ENCODE data around the gene ZNF688. TPM values are rescaled to one million over a fixed set of nuclear protein-coding genes. Genes with fewer than 3 reads are reported as not detected.
"Not testable (repeated sequence)": the region's sequence is repeated elsewhere in the genome, so short reads cannot be mapped to it uniquely, and the experiment has no call there.

Gene ZNF688
- polyA plus RNA-seq, 1 donor from 2014 or later = 40.7 TPM

- Mint-ChIP-seq H3K4me3 (peak overlapping the region in 3 of 4 donors; percentile 11 to 82 (median 55)), H3K36me3 (peaks cover 3% of the 10 kb centered on the region), H3K27ac (peak overlapping the region in 1 of 3 donors; percentile 92), H3K4me1 (peaks cover 9 to 14% (median 12%) of the 10 kb centered on the region in 3 donors), H3K9me3 (no peaks in the 10 kb centered on the region), H3K27me3 (no peaks in the 10 kb centered on the region)
Measured at GRCh38 chr16:30524575-30525568, 46.6 kb downstream of the ZNF688 start.

- Mint-ChIP-seq H3K27me3 (no peaks in the 10 kb centered on the region), H3K4me1 (peaks cover 9 to 14% (median 12%) of the 10 kb centered on the region in 3 donors), H3K9me3 (no peaks in the 10 kb centered on the region), H3K36me3 (peaks cover 3% of the 10 kb centered on the region), H3K4me3 (peak overlapping the region in 1 of 4 donors; percentile 49), H3K27ac (peak overlapping the region in 2 of 3 donors; percentile 46 to 92)
Measured at GRCh38 chr16:30523768-30524574, 47.5 kb downstream of the ZNF688 start.

- H3K4me1 Mint-ChIP-seq, H3K27me3 Mint-ChIP-seq, H3K9me3 Mint-ChIP-seq, H3K36me3 Mint-ChIP-seq: not testable (repeated sequence)
- H3K4me3 Mint-ChIP-seq = peak overlapping the region in 2 of 4 donors; percentile 47 to 66
- H3K27ac Mint-ChIP-seq = peak overlapping the region in 2 of 3 donors; percentile 21 to 53
Measured at GRCh38 chr16:30522702-30523463, 48.6 kb downstream of the ZNF688 start.

GRCh38 chr16:30521873-30522641 lies 49.5 kb downstream of the ZNF688 start:
- Mint-ChIP-seq H3K27me3 (no peaks in the 10 kb centered on the region), H3K27ac (peak overlapping the region in 2 of 3 donors; percentile 3 to 25), H3K4me1 (peaks cover 0 to 3% (median 3%) of the 10 kb centered on the region in 3 donors), H3K36me3 (peaks cover 5% of the 10 kb centered on the region), H3K4me3 (peak overlapping the region in 1 of 4 donors; percentile 66), H3K9me3 (no peaks in the 10 kb centered on the region)

- no peaks in the 10 kb centered on the region for H3K27me3 Mint-ChIP-seq
- H3K4me3 Mint-ChIP-seq = no peak overlapping the region
- H3K9me3 Mint-ChIP-seq = no peaks in the 10 kb centered on the region
- peaks cover 0 to 3% (median 3%) of the 10 kb centered on the region in 3 donors for H3K4me1 Mint-ChIP-seq
- H3K27ac Mint-ChIP-seq = no peak overlapping the region
- peaks cover 7% of the 10 kb centered on the region for H3K36me3 Mint-ChIP-seq
Measured at GRCh38 chr16:30521476-30521872, 50.0 kb downstream of the ZNF688 start.

Other genes with a start within 250 kb of the ZNF688 start
- 42.7 TPM for gene CD2BP2, start 216.4 kb downstream of the ZNF688 start, polyA plus RNA-seq
- 11.3 TPM for gene TBC1D10B, start 201.2 kb downstream of the ZNF688 start, polyA plus RNA-seq
- 1.7 TPM for gene MYL11, start 196.9 kb downstream of the ZNF688 start, polyA plus RNA-seq
- gene SEPTIN1, start 189.2 kb downstream of the ZNF688 start, polyA plus RNA-seq = 161 TPM
- gene ZNF48, start 176.3 kb downstream of the ZNF688 start, polyA plus RNA-seq = 9.7 TPM
- 4.8 TPM for gene ZNF771, start 164.1 kb downstream of the ZNF688 start, polyA plus RNA-seq
- gene DCTPP1, start 141.7 kb downstream of the ZNF688 start, polyA plus RNA-seq = 137 TPM
- 64.0 TPM for gene SEPHS2, start 125.8 kb downstream of the ZNF688 start, polyA plus RNA-seq
- gene ITGAL, start 99.0 kb downstream of the ZNF688 start, polyA plus RNA-seq = 51.9 TPM
- 12.7 TPM for gene ZNF768, start 45.1 kb downstream of the ZNF688 start, polyA plus RNA-seq
- gene ZNF747, start 36.9 kb downstream of the ZNF688 start, polyA plus RNA-seq = 14.8 TPM
- 6.2 TPM for gene ZNF764, start 13.3 kb downstream of the ZNF688 start, polyA plus RNA-seq
- 2.9 TPM for gene ZNF785, start 14.0 kb upstream of the ZNF688 start, polyA plus RNA-seq
- 12.8 TPM for gene ZNF689, start 38.7 kb upstream of the ZNF688 start, polyA plus RNA-seq
- gene PRR14, start 79.2 kb upstream of the ZNF688 start, polyA plus RNA-seq = 27.6 TPM
- 7.1 TPM for gene FBRS, start 86.7 kb upstream of the ZNF688 start, polyA plus RNA-seq
- 32.6 TPM for gene SRCAP, start 127.5 kb upstream of the ZNF688 start, polyA plus RNA-seq
- gene PHKG2, start 176.7 kb upstream of the ZNF688 start, polyA plus RNA-seq = 36.7 TPM
- gene CFAP119, start 190.3 kb upstream of the ZNF688 start, polyA plus RNA-seq = 0.63 TPM
- gene RNF40, start 190.6 kb upstream of the ZNF688 start, polyA plus RNA-seq = 56.0 TPM
- gene ZNF629, start 215.5 kb upstream of the ZNF688 start, polyA plus RNA-seq = 0.30 TPM